GM23338 (cell line): Measurements from ENCODE around the gene OCEL1. TPM values are rescaled to one million over a fixed set of nuclear protein-coding genes. Genes with fewer than 3 reads are reported as not detected.

ENCODE experiments used
- ATAC-seq: fragments of 200-7000 bp; cut with Tn5 transposase; 3 replicates; pipeline ENCODE4 v1.9.1; 2020
- DNase-seq: peaks from one replicate; pipeline ENCODE4 v3.0.0-alpha.2; 2015; ENCODE audit warnings: low spot score
- H2AFZ ChIP-seq: fragments of 200-600 bp; sonication (generic); 2 replicates; pipeline ENCODE4 v1.8.0; 2016; ENCODE audit warnings: antibody characterized with exemption, mild to moderate bottlenecking, moderate library complexity
- H3F3A ChIP-seq: fragments of 200-600 bp; sonication (generic); replicated peaks from 2 replicates; pipeline ENCODE4 v1.8.0; 2017; ENCODE audit warnings: antibody characterized with exemption, mixed run types, low read depth
- H3K27ac ChIP-seq: fragments of 200-600 bp; sonication (generic); 2 replicates; pipeline ENCODE4 v1.6.1; 2016; ENCODE audit warnings: low read depth
- H3K27me3 ChIP-seq: fragments of 200-600 bp; sonication (generic); 2 replicates; pipeline ENCODE4 v1.8.0; 2016; ENCODE audit warnings: mild to moderate bottlenecking, mixed run types, moderate library complexity; ENCODE audit not compliant: insufficient read depth
- H3K36me3 ChIP-seq: fragments of 200-600 bp; sonication (generic); 2 replicates; pipeline ENCODE4 v1.8.0; 2016; ENCODE audit warnings: mild to moderate bottlenecking; ENCODE audit not compliant: insufficient read depth
- H3K4me1 ChIP-seq: fragments of 200-600 bp; sonication (generic); 2 replicates; pipeline ENCODE4 v1.8.0; 2016; ENCODE audit warnings: mild to moderate bottlenecking, moderate library complexity; ENCODE audit not compliant: insufficient read depth
- H3K4me2 ChIP-seq: fragments of 200-600 bp; sonication (generic); 2 replicates; pipeline ENCODE4 v1.7.1; 2017; ENCODE audit warnings: mixed run types
- H3K4me3 ChIP-seq: fragments of 200-600 bp; sonication (generic); 2 replicates; pipeline ENCODE4 v1.6.1; 2016; ENCODE audit warnings: mixed run types
- H3K79me2 ChIP-seq: fragments of 200-600 bp; sonication (generic); replicated peaks from 2 replicates; pipeline ENCODE4 v1.8.0; 2017; ENCODE audit warnings: mild to moderate bottlenecking; ENCODE audit not compliant: insufficient read depth
- H3K9me2 ChIP-seq: fragments of 200-600 bp; sonication (generic); 2 replicates; pipeline ENCODE4 v1.8.0; 2017; ENCODE audit not compliant: insufficient read depth
- H4K20me1 ChIP-seq: fragments of 200-600 bp; sonication (generic); replicated peaks from 2 replicates; pipeline ENCODE4 v1.8.0; 2017; ENCODE audit warnings: mild to moderate bottlenecking; ENCODE audit not compliant: insufficient read depth
- H3K27ac Mint-ChIP-seq: 2 replicates; pipeline ENCODE4 v1.8.0; 2020; ENCODE audit warnings: inconsistent platforms, mild to moderate bottlenecking, moderate library complexity, mixed read lengths
- H3K27me3 Mint-ChIP-seq: 3 replicates; pipeline ENCODE4 v1.8.0; 2022; ENCODE audit warnings: low read depth, mild to moderate bottlenecking, moderate library complexity, mixed read lengths, inconsistent platforms; ENCODE audit not compliant: insufficient read depth, poor library complexity
- H3K36me3 Mint-ChIP-seq: 3 replicates; pipeline ENCODE4 v1.8.0; 2021; ENCODE audit warnings: low read depth, mild to moderate bottlenecking, inconsistent platforms, moderate library complexity, mixed read lengths
- H3K4me1 Mint-ChIP-seq: 3 replicates; pipeline ENCODE4 v1.8.0; 2020; ENCODE audit warnings: mild to moderate bottlenecking, inconsistent platforms, mixed read lengths
- H3K4me3 Mint-ChIP-seq: 3 replicates; pipeline ENCODE4 v1.8.0; 2021; ENCODE audit warnings: moderate library complexity, mild to moderate bottlenecking, inconsistent platforms, mixed read lengths
- H3K9me3 Mint-ChIP-seq: 3 replicates; pipeline ENCODE4 v1.8.0; 2020; ENCODE audit warnings: moderate library complexity, mild to moderate bottlenecking, inconsistent platforms, mixed read lengths
- CTCF ChIP-seq, 2 experiments: fragments of 200-600 bp in 1 of 2; sonication (generic) in 1 of 2; conservative IDR thresholded peaks; 2 replicates each; pipeline versions ENCODE4 v1.5.1 to v1.6.1; 2016 to 2017; ENCODE audit warnings: antibody characterized with exemption in 2 of 2, low read depth in 2 of 2, mild to moderate bottlenecking in 2 of 2, moderate library complexity in 1 of 2
- EZH2phosphoT487 ChIP-seq: fragments of 200-600 bp; sonication (generic); IDR thresholded peaks from one replicate; pipeline ENCODE4 v1.8.1; 2018; ENCODE audit warnings: antibody characterized with exemption; ENCODE audit not compliant: unreplicated experiment
- ZNF331 ChIP-seq: fragments of 250-450 bp; sonication (Bioruptor Pico); IDR thresholded peaks from 2 replicates; pipeline ENCODE4 v1.5.0; 2020; ENCODE audit warnings: low read depth, mild to moderate bottlenecking, moderate library complexity
- ZNF462 ChIP-seq: fragments of 250-450 bp; sonication (Bioruptor Pico); IDR thresholded peaks from 2 replicates; pipeline ENCODE4 v1.5.0; 2020; ENCODE audit warnings: mild to moderate bottlenecking, moderate library complexity
- polyA plus RNA-seq: library from polyadenylated mRNA; unstranded; fragments of >200 nt; fragmentation: Nextera tagmentation; extraction: Ambion mirVana; gene quantifications from 2 replicates; pipeline ENCODE4 v1.2.1, GENCODE V29; 2016
- total RNA-seq: library from RNA; depleted of rRNA; stranded (reverse); fragments of >200 nt; shearing (Covaris generic); gene quantifications from 2 replicates; pipeline ENCODE4 v1.2.3, GENCODE V29; 2014

The OCEL1 gene
- total and polyA plus RNA-seq, 2 experiments from 2014 or later, result 12.7 to 47.4 TPM

- no peaks in the 10 kb centered on the region for H3K79me2 ChIP-seq
- no peak overlapping the region for H3K27ac ChIP-seq
- H3K36me3 ChIP-seq, result 0 out of 2 replicates have a peak, but pooled peaks cover 3% of the 10 kb centered on the region
- H3K9me2 ChIP-seq, result no peaks in the 10 kb centered on the region
- H2AFZ ChIP-seq, result no peak overlapping the region
- H3K27ac Mint-ChIP-seq, result no peak overlapping the region
- no peaks in the 10 kb centered on the region for H3F3A ChIP-seq
- ATAC-seq (no peak), DNase-seq (no peak)
- H3K4me1 Mint-ChIP-seq, result no peaks in the 10 kb centered on the region
- peaks cover 13% of the 10 kb centered on the region for H3K27me3 Mint-ChIP-seq
- H3K4me3 ChIP-seq, result no peak overlapping the region
- H3K4me1 ChIP-seq, result no peaks in the 10 kb centered on the region
- H3K27me3 ChIP-seq, result no peaks in the 10 kb centered on the region
- TF ChIP-seq ZNF462 (CRISPR knock-in tag), result no peak
- no peak for TF ChIP-seq EZH2phosphoT487
- TF ChIP-seq ZNF331, result no peak
- no peak for TF ChIP-seq CTCF (conservative IDR thresholded peaks at IDR 0.05; ENCODE audit: low read depth in 2 of 2)
- no peak overlapping the region for H3K4me3 Mint-ChIP-seq
- no peak overlapping the region for H3K4me2 ChIP-seq
- H3K9me3 Mint-ChIP-seq, result no peaks in the 10 kb centered on the region; the same call in 2 of the 3 replicates
- peaks cover 65% of the 10 kb centered on the region for H3K36me3 Mint-ChIP-seq
- 0 out of 2 replicates have a peak, but pooled peaks cover 3% of the 10 kb centered on the region for H4K20me1 ChIP-seq
These were observed 25.5 kb upstream of the OCEL1 start for GRCh38 chr19:17200408-17201079.
